OCI-LY3 (cell line): ENCODE results near the gene SLC35A3.

Experiments used
- H2AFZ ChIP-seq: fragments of 200-600, 300-600 bp; shearing (Covaris generic); 2 replicates; pipeline ENCODE4 v1.6.0; 2014; ENCODE audit warnings: antibody characterized with exemption, low read depth, low read length
- H3K27ac ChIP-seq: fragments of 200-600, 300-600 bp; sonication (generic); 2 replicates; pipeline ENCODE4 v1.5.1; 2014; ENCODE audit warnings: mild to moderate bottlenecking, low read length, moderate library complexity, mixed read lengths
- H3K27me3 ChIP-seq: fragments of 200-600, 300-600 bp; sonication (generic); 2 replicates; pipeline ENCODE4 v1.6.1; 2014; ENCODE audit warnings: low read depth, low read length, mixed read lengths
- H3K36me3 ChIP-seq: fragments of 200-600, 300-600 bp; sonication (generic); replicated peaks from 2 replicates; pipeline ENCODE3; 2014; ENCODE audit warnings: low read depth, low read length, mixed read lengths
- H3K4me1 ChIP-seq: fragments of 300-600, 200-600 bp; sonication (generic); 2 replicates; pipeline ENCODE4 v1.6.1; 2014; ENCODE audit warnings: low read length, mixed read lengths
- H3K4me2 ChIP-seq: fragments of 200-600, 300-600 bp; sonication (generic); 2 replicates; pipeline ENCODE4 v1.6.1; 2014; ENCODE audit warnings: low read length, mixed read lengths
- H3K4me3 ChIP-seq: fragments of 300-600, 200-600 bp; sonication (generic); 2 replicates; pipeline ENCODE4 v1.5.1; 2014; ENCODE audit warnings: antibody characterized with exemption, mild to moderate bottlenecking, low read length, moderate library complexity
- H3K79me2 ChIP-seq: fragments of 300-600, 200-600 bp; shearing (Covaris generic); 2 replicates; pipeline ENCODE4 v1.6.1; 2014; ENCODE audit warnings: mild to moderate bottlenecking, low read length, mixed read lengths
- H3K9ac ChIP-seq: fragments of 300-600, 200-600 bp; shearing (Covaris generic); 2 replicates; pipeline ENCODE4 v1.6.0; 2014; ENCODE audit warnings: mild to moderate bottlenecking, low read length, moderate library complexity
- H3K9me3 ChIP-seq: fragments of 200-600, 300-600 bp; shearing (Covaris generic); 2 replicates; pipeline ENCODE4 v1.6.1; 2014; ENCODE audit warnings: low read length, mixed read lengths; ENCODE audit not compliant: insufficient read depth
- H4K20me1 ChIP-seq: fragments of 200-600, 300-600 bp; sonication (generic); 2 replicates; pipeline ENCODE4 v1.6.1; 2016; ENCODE audit warnings: low read length, mixed read lengths; ENCODE audit not compliant: insufficient read depth
- EZH2phosphoT487 ChIP-seq: fragments of 200-600 bp; shearing (Covaris generic); IDR thresholded peaks from 2 replicates; pipeline ENCODE4 v1.6.1; 2018; ENCODE audit warnings: antibody characterized with exemption, mixed run types, low read depth
- TF ChIP-seq, protein P1 (sequence below): fragments of 200-600, 300-600 bp; sonication (generic); IDR thresholded peaks from 2 replicates; pipeline ENCODE4 v1.5.1; 2014; ENCODE audit warnings: antibody characterized with exemption, low read length, low read depth

SLC35A3 gene

DNA sequence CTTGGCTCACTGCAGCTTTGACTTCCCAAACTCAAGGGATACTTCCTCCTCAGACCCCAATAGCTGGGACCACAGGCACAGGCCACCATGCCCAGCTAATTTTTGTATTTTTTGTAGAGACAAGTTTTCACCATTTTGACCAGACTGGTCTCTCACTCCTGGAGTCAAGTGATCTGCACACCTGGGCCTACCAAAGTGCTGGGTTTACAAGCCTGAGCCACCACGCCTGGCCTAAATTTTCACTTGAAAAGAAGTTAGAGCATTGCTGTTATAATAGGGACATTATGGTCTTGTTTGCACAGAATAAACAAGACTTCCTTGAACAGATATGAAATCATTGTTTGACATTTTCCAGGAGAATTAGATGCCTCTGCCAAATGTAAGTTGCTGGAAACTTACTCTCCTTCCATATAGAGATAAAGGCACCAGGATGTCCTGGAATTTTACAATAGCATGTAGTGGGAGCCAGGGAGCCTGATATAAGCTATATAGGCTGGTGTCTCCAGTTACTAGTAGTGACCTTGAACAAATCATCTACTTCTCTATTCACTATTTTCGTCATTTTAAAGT lies 16.9 kb downstream of the SLC35A3 start:
- H3K4me1 ChIP-seq: no peaks in the 10 kb centered on the region
- H2AFZ ChIP-seq: no peak overlapping the region
- H3K36me3 ChIP-seq: no peaks in the 10 kb centered on the region
- no peak overlapping the region for H3K27ac ChIP-seq
- no peak overlapping the region for H3K4me3 ChIP-seq
- H3K9ac ChIP-seq: no peak overlapping the region
- TF ChIP-seq, protein P1, sequence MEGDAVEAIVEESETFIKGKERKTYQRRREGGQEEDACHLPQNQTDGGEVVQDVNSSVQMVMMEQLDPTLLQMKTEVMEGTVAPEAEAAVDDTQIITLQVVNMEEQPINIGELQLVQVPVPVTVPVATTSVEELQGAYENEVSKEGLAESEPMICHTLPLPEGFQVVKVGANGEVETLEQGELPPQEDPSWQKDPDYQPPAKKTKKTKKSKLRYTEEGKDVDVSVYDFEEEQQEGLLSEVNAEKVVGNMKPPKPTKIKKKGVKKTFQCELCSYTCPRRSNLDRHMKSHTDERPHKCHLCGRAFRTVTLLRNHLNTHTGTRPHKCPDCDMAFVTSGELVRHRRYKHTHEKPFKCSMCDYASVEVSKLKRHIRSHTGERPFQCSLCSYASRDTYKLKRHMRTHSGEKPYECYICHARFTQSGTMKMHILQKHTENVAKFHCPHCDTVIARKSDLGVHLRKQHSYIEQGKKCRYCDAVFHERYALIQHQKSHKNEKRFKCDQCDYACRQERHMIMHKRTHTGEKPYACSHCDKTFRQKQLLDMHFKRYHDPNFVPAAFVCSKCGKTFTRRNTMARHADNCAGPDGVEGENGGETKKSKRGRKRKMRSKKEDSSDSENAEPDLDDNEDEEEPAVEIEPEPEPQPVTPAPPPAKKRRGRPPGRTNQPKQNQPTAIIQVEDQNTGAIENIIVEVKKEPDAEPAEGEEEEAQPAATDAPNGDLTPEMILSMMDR: no peak
- TF ChIP-seq EZH2phosphoT487: no peak
- H3K9me3 ChIP-seq: no peaks in the 10 kb centered on the region
- H4K20me1 ChIP-seq: no peaks in the 10 kb centered on the region
- H3K27me3 ChIP-seq: no peaks in the 10 kb centered on the region
- H3K79me2 ChIP-seq: 0 out of 2 replicates have a peak, but pooled peaks cover 3% of the 10 kb centered on the region
- no peak overlapping the region for H3K4me2 ChIP-seq

DNA sequence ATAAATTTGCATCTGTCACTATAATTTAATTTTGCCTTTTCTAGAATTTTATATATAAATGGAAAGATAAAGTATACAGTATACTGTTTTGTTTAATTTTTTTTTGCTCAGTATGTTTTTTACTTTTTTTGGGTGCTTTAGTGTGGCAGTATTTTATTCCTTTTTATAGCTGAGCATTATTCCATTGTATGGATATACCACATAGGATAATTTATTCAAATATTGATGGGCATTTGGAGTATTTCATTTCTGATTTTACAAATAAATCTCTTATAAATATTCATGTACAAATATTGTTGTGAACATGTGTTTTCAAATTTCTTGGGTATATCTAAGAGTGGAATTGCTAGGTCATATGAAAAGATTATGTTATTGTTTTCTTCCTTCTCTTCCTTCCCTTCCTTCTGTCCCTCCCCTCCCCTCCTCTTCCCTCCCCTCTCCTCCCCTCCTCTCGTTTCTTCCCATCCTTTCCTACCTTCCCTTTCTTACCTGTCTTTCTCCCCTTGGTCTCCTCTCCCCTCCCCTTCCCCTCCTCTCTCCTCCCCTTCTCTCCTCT lies 18.5 kb downstream of the SLC35A3 start:
- no peak overlapping the region for H3K9ac ChIP-seq
- TF ChIP-seq, protein P1: no peak
- TF ChIP-seq EZH2phosphoT487: no peak
- H3K36me3 ChIP-seq: peaks cover 9% of the 10 kb centered on the region
- no peak overlapping the region for H3K4me2 ChIP-seq
- 0 out of 2 replicates have a peak, but pooled peaks cover 3% of the 10 kb centered on the region for H3K79me2 ChIP-seq
- no peaks in the 10 kb centered on the region for H3K9me3 ChIP-seq
- no peak overlapping the region for H2AFZ ChIP-seq
- no peaks in the 10 kb centered on the region for H3K4me1 ChIP-seq
- H3K4me3 ChIP-seq: no peak overlapping the region
- H4K20me1 ChIP-seq: no peaks in the 10 kb centered on the region
- no peak overlapping the region for H3K27ac ChIP-seq
- H3K27me3 ChIP-seq: no peaks in the 10 kb centered on the region

DNA sequence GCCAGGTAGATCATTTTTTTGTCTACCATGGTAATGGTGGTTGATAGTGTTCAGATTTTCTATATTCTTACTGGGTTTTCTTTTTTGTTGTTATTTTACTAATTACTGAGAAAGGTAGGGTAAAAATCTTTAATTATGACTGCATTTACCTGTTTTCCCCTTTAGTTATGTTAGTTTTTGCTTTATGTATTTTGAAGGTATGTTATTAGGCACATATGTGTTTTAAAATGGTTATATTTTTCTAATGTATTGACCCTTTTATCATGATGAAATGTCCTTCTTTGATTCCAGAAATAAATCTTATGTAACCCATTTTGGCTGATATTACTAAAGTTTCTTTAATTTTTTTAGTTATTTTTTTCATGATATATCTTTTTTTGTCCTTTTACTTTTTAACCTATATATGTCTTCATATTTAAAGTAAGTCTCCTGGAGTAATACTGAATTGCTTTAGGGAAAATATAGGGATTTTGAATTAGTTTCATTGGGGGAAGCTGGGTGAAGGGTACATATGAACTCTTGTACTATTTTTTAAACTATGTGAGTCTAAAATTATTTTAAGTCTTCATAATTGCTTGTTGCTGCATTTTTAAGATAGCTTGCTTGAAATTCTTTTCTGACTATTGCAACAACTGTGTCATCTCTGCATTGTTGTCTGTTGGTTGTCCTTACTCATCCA lies 22.4 kb downstream of the SLC35A3 start:
- Histone ChIP-seq H2AFZ (no peak overlapping the region), H3K4me1 (no peaks in the 10 kb centered on the region), H3K27ac (no peak overlapping the region), H4K20me1 (no peaks in the 10 kb centered on the region), H3K27me3 (no peaks in the 10 kb centered on the region), H3K4me3 (no peak overlapping the region), H3K4me2 (no peak overlapping the region), H3K36me3 (peaks cover 9% of the 10 kb centered on the region), H3K9ac (no peak overlapping the region), H3K79me2 (no peaks in the 10 kb centered on the region), H3K9me3 (no peaks in the 10 kb centered on the region)
- TF ChIP-seq EZH2phosphoT487: no peak
- TF ChIP-seq, protein P1: no peak

DNA sequence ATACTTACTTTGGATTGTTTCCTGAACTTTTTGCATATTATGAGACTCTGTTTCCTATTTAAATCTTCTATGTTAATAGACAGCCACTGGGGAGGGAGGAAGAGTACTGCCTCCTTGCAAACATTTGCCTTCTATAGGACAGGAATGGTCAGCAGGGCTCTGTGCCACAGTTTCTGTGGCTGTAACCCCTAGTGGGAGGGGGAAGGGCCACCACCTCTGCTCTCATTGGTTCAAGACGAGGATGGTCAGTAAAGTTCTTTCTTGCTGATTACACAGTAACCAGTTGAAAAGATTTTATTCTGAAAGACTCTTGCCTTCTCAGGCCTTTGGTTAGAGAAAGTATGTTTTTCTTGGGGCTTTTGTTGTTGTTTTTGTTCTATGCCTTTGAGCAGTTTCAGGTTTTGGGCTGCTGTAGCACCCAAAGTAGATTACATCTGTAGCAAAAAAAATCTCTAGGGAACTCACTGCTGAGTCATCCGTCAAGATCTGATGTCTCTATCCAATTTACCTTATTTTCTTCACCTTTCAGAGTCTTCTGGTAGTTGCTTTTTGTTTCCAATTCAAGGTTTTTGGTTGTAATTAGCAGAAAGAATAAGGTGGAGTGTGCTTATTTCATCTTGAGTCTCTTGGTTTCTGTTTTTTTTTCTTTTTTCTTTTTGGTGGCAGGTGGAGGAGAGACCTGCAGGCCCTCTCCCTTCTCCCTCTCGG lies 23.1 kb downstream of the SLC35A3 start:
- no peak overlapping the region for H3K27ac ChIP-seq
- H3K4me3 ChIP-seq: no peak overlapping the region
- H3K27me3 ChIP-seq: no peaks in the 10 kb centered on the region
- H3K79me2 ChIP-seq: no peaks in the 10 kb centered on the region
- TF ChIP-seq, protein P1: no peak
- TF ChIP-seq EZH2phosphoT487: no peak
- no peaks in the 10 kb centered on the region for H3K9me3 ChIP-seq
- no peak overlapping the region for H3K9ac ChIP-seq
- no peak overlapping the region for H2AFZ ChIP-seq
- H3K4me2 ChIP-seq: no peak overlapping the region
- peaks cover 9% of the 10 kb centered on the region for H3K36me3 ChIP-seq
- H4K20me1 ChIP-seq: no peaks in the 10 kb centered on the region
- H3K4me1 ChIP-seq: no peaks in the 10 kb centered on the region
